Hematopoietic multipotent progenitor cell treated with erythropoietin and hydrocortisone succinate and interleukin-3 and kit ligand, for 15 days (in vitro differentiated cells): ENCODE data around the gene RASAL1.
"Not testable (repeated sequence)": the region's sequence is repeated elsewhere in the genome, so short reads cannot be mapped to it uniquely, and the experiment has no call there.

Source experiments
- DNase-seq: peaks from one replicate; pipeline ENCODE4 v3.0.0-alpha.2; 2015; ENCODE audit warnings: low spot score

RASAL1 gene

GRCh38 chr12:113117684-113118083 is 17.9 kb downstream of the RASAL1 start:
- DNase-seq, result not testable (repeated sequence)

GRCh38 chr12:113116875-113117274 is 18.7 kb downstream of the RASAL1 start:
- DNase-seq, result no peak

- DNase-seq, result no peak
Observed at GRCh38 chr12:113115455-113116126, 20.0 kb downstream of the RASAL1 start.

- DNase-seq, result no peak
Observed at GRCh38 chr12:113114447-113115178, 20.9 kb downstream of the RASAL1 start.

- no peak for DNase-seq
Observed at GRCh38 chr12:113113397-113113796, 22.2 kb downstream of the RASAL1 start.

GRCh38 chr12:113112043-113112899 is 23.3 kb downstream of the RASAL1 start:
- no peak for DNase-seq

GRCh38 chr12:113111247-113111646 is 24.3 kb downstream of the RASAL1 start:
- DNase-seq, result no peak

GRCh38 chr12:113109872-113110599 is 25.5 kb downstream of the RASAL1 start:
- DNase-seq, result no peak

- DNase-seq, result no peak
Observed at GRCh38 chr12:113109360-113109759, 26.2 kb downstream of the RASAL1 start.

- DNase-seq, result no peak
Observed at GRCh38 chr12:113108308-113108707, 27.3 kb downstream of the RASAL1 start.

GRCh38 chr12:113106361-113106760 is 29.2 kb downstream of the RASAL1 start:
- no peak for DNase-seq

- no peak for DNase-seq
Observed at GRCh38 chr12:113105606-113106271, 29.8 kb downstream of the RASAL1 start.

GRCh38 chr12:113104953-113105510 is 30.5 kb downstream of the RASAL1 start:
- no peak for DNase-seq

GRCh38 chr12:113103756-113104450 is 31.7 kb downstream of the RASAL1 start:
- no peak for DNase-seq

- no peak for DNase-seq
Observed at GRCh38 chr12:113102811-113103210, 32.8 kb downstream of the RASAL1 start.

- no peak for DNase-seq
Observed at GRCh38 chr12:113101751-113102150, 33.8 kb downstream of the RASAL1 start.

GRCh38 chr12:113099764-113100163 is 35.8 kb downstream of the RASAL1 start:
- DNase-seq, result no peak

- DNase-seq, result no peak
Observed at GRCh38 chr12:113099364-113099763, 36.2 kb downstream of the RASAL1 start.

- DNase-seq, result peak; percentile 24
Observed at GRCh38 chr12:113098441-113099028, 37.0 kb downstream of the RASAL1 start.
